Keratinocyte (primary cell): ENCODE data around the gene PTMS. TPM values are rescaled to one million over a fixed set of nuclear protein-coding genes. Genes with fewer than 3 reads are reported as not detected.

ENCODE experiments used
- DNase-seq: peaks from one replicate; pipeline ENCODE4 v3.0.0-alpha.2; 2011; ENCODE audit warnings: low read depth, missing footprints, low spot score
- FAIRE-seq: peaks from 2 replicates; lab custom pipeline; 2011; peaks lifted over from hg19 to GRCh38; lab: Jason Lieb, UNC
- H2AFZ ChIP-seq: 2 replicates; pipeline ENCODE4 v1.6.0; 2012; ENCODE audit warnings: low read length, control low read depth, inconsistent platforms; ENCODE audit not compliant: control insufficient read depth
- H3K27ac ChIP-seq: 2 replicates; pipeline ENCODE4 v1.5.1; 2011; ENCODE audit warnings: low read length; ENCODE audit not compliant: control insufficient read depth, insufficient read depth
- H3K27me3 ChIP-seq: 3 replicates; pipeline ENCODE4 v1.6.0; 2011; ENCODE audit warnings: low read length; ENCODE audit not compliant: control insufficient read depth, insufficient read depth; ENCODE audit errors: extremely low read depth
- H3K36me3 ChIP-seq, 2 experiments: 2 replicates in 1 of 2; 3 replicates in 1 of 2; pipeline ENCODE4 v1.5.1; 2011; ENCODE audit warnings: low read length in 2 of 2, mild to moderate bottlenecking in 1 of 2; ENCODE audit not compliant: control insufficient read depth in 2 of 2, insufficient read depth in 2 of 2; ENCODE audit errors: extremely low read depth in 1 of 2
- H3K4me1 ChIP-seq: 3 replicates; pipeline ENCODE4 v1.5.1; 2011; ENCODE audit warnings: low read length; ENCODE audit not compliant: control insufficient read depth, insufficient read depth; ENCODE audit errors: extremely low read depth
- H3K4me2 ChIP-seq: 3 replicates; pipeline ENCODE4 v1.6.0; 2011; ENCODE audit warnings: low read depth, low read length; ENCODE audit not compliant: control insufficient read depth, insufficient read depth; ENCODE audit errors: extremely low read depth
- H3K4me3 ChIP-seq, 3 experiments: fragments of 200-600 bp in 1 of 3; sonication (generic) in 1 of 3; 2 replicates in 2 of 3; 3 replicates in 1 of 3; pipeline ENCODE4 v1.5.1; 2011 to 2016; ENCODE audit warnings: low read length in 3 of 3, mild to moderate bottlenecking in 3 of 3, control low read depth in 2 of 3, inconsistent platforms in 1 of 3, low read depth in 1 of 3, mixed read lengths in 1 of 3, mixed run types in 1 of 3, moderate library complexity in 1 of 3; ENCODE audit not compliant: control insufficient read depth in 2 of 3, insufficient read depth in 2 of 3; ENCODE audit errors: extremely low read depth in 1 of 3
- H3K79me2 ChIP-seq: 2 replicates; pipeline ENCODE4 v1.6.0; 2012; ENCODE audit warnings: low read length; ENCODE audit not compliant: control insufficient read depth, insufficient read depth
- H3K9ac ChIP-seq: 3 replicates; pipeline ENCODE4 v1.6.0; 2011; ENCODE audit warnings: low read length; ENCODE audit not compliant: control insufficient read depth, insufficient read depth; ENCODE audit errors: extremely low read depth
- H3K9me1 ChIP-seq: 3 replicates; pipeline ENCODE4 v1.6.0; 2011; ENCODE audit warnings: low read length; ENCODE audit not compliant: control insufficient read depth, insufficient read depth; ENCODE audit errors: extremely low read depth
- H3K9me3 ChIP-seq: 2 replicates; pipeline ENCODE4 v1.5.1; 2012; ENCODE audit warnings: low read depth, low read length; ENCODE audit not compliant: control insufficient read depth
- H4K20me1 ChIP-seq: 3 replicates; pipeline ENCODE4 v1.6.0; 2011; ENCODE audit warnings: low read length; ENCODE audit not compliant: control insufficient read depth, insufficient read depth; ENCODE audit errors: extremely low read depth
- CTCF ChIP-seq, 3 experiments: IDR thresholded peaks in 1 of 3; conservative IDR thresholded peaks in 1 of 3; optimal IDR thresholded peaks in 1 of 3; 2 replicates in 2 of 3; 3 replicates in 1 of 3; pipeline versions ENCODE3 to v1.5.1; 2011; ENCODE audit warnings: low read length in 3 of 3, mild to moderate bottlenecking in 3 of 3, moderate library complexity in 2 of 3, control low read depth in 1 of 3, inconsistent platforms in 1 of 3; ENCODE audit not compliant: insufficient read depth in 2 of 3; ENCODE audit errors: extremely low read depth in 1 of 3
- EZH2 ChIP-seq: IDR thresholded peaks from one replicate; pipeline ENCODE4 v1.6.1; 2012; ENCODE audit warnings: inconsistent platforms, mild to moderate bottlenecking, low read length, moderate library complexity
- dilution Hi-C: fragments of 300-500 bp; cut with MboI; formaldehyde crosslinking; loops from one replicate; pipeline ENCODE4 v1.7.0; 2020; ENCODE audit warnings: low sequenced_read_pairs; ENCODE audit not compliant: extremely low pct_ligation_motif_present
- polyA plus RNA-seq, 5 experiments: library from polyadenylated mRNA; depleted of rRNA in 3 of 5; stranded (reverse) in 3 of 5; stranded (forward) in 1 of 5; unstranded in 1 of 5; fragments of >200 nt; gene quantifications; 1 replicate in 1 of 5; 2 replicates in 3 of 5; 3 replicates in 1 of 5; pipeline versions ENCODE4 v1.2.1 to v1.2.3, GENCODE V29; 2011 to 2012; ENCODE audit warnings: missing spikeins in 2 of 5, low read depth in 1 of 5, low replicate concordance in 1 of 5

Gene PTMS
- polyA plus RNA-seq, 1 donor (not counting 4 experiments of a cell fraction or from before 2014, with no cell fraction given), result 119 TPM

DNA sequence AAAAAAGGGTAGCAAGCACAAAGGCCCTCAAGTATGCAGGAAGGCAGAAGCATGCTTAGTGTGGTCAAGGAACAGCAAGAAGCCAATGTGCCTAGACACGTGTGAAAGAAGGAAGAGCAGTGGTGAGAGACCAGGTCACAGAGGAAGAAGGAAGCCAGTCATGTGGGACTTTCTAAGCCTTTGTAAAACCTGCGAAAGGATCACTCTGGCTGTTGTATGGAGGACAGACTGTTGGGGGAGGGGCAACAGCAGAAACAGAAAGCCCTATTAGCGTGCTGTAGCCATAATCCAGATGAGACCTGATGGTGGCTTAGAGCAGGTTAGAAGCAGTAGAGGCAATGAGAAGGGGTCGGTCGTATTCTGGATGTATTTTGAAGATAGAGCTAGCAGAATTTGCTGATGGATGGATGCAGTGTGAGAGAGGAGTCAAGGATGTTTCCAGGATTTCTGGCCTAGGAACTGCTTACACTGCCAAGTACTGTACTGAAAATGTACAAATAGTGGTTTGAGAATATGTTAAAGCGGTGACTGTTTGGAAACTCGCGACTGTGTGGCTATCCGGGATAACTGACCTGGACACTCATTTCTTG, 7.6 kb upstream of the PTMS start:
- H3K27ac ChIP-seq, result no peak overlapping the region
- FAIRE-seq (no peak), DNase-seq (no peak)
- H3K9ac ChIP-seq, result no peak overlapping the region
- no peak overlapping the region for H3K4me3 ChIP-seq
- dilution Hi-C loops, result no loop called here
- H3K4me2 ChIP-seq, result no peak overlapping the region
- no peaks in the 10 kb centered on the region for H3K36me3 ChIP-seq
- TF ChIP-seq CTCF (optimal IDR thresholded peaks at IDR 0.05 in 1 of 3, IDR thresholded peaks at IDR 0.05 in 1 of 3, conservative IDR thresholded peaks at IDR 0.05 in 1 of 3; ENCODE audit: extremely low read depth in 1 of 3, insufficient read depth in 2 of 3, low read length in 3 of 3) (no peak), EZH2 (no peak)
- H3K4me1 ChIP-seq, result peaks cover 6% of the 10 kb centered on the region
- no peaks in the 10 kb centered on the region for H3K27me3 ChIP-seq
- no peaks in the 10 kb centered on the region for H4K20me1 ChIP-seq
- no peak overlapping the region for H2AFZ ChIP-seq
- H3K9me1 ChIP-seq, result no peaks in the 10 kb centered on the region
- no peaks in the 10 kb centered on the region for H3K9me3 ChIP-seq
- no peaks in the 10 kb centered on the region for H3K79me2 ChIP-seq

DNA sequence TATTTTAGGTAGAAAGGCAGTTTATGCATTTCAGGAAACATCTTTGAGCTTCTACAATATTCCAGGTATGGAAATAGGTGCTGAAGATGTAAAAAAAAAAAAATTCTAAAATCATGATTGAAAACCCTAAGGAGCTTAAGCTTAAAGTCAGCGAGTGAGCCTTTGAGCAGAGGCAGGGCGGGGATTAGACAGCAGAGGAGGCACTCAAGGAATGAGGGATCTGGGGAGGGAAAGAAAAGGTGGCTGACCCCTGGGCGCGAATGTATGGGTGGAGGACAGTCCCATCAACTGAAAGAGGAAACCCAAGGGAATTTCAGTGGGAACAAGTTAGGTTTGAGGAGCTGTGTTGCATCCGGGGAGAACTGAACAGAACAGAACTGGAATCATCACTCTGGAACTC, 6.4 kb upstream of the PTMS start:
- dilution Hi-C loops, result no loop called here
- Histone ChIP-seq H3K9ac (no peak overlapping the region), H2AFZ (no peak overlapping the region), H4K20me1 (no peaks in the 10 kb centered on the region), H3K4me3 (no peak overlapping the region), H3K27ac (no peak overlapping the region), H3K9me3 (no peaks in the 10 kb centered on the region), H3K36me3 (no peaks in the 10 kb centered on the region), H3K79me2 (no peaks in the 10 kb centered on the region), H3K4me2 (no peak overlapping the region), H3K27me3 (no peaks in the 10 kb centered on the region), H3K4me1 (peaks cover 10% of the 10 kb centered on the region), H3K9me1 (no peaks in the 10 kb centered on the region)
- DNase-seq, result no peak
- no peak for FAIRE-seq
- TF ChIP-seq CTCF (optimal IDR thresholded peaks at IDR 0.05 in 1 of 3, IDR thresholded peaks at IDR 0.05 in 1 of 3, conservative IDR thresholded peaks at IDR 0.05 in 1 of 3; ENCODE audit: extremely low read depth in 1 of 3, insufficient read depth in 2 of 3, low read length in 3 of 3), result no peak
- no peak for TF ChIP-seq EZH2
